Fibroblast of skin of back (primary cell): ENCODE data around the gene KIF26B.

Experiments
- DNase-seq: peaks from one replicate; pipeline ENCODE4 v3.0.0-alpha.2; 2013

KIF26B gene

DNA sequence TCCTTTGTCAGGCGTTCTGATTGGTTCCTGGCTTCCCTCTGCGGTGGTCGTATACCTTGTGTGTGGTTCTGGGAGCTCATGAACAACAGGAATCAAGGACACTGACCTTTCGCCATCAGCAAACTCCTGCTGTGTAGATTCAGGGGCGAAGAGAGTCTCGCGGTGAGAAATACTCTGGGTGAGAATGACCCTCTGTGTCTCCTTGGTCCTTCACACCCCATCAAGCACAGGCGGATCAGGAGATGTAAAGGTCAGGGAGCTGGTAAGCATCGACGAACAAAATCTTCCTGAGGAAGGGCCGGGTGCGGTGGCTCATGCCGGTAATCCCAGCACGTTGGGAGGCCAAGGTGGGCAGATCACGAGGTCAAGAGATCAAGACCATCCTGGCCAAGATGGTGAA is 207.2 kb downstream of the KIF26B start:
- no peak for DNase-seq

GRCh38 chr1:245363461-245364200 is 208.8 kb downstream of the KIF26B start:
- DNase-seq: peak; percentile 7

GRCh38 chr1:245365095-245366020 is 210.6 kb downstream of the KIF26B start:
- DNase-seq: no peak

DNA sequence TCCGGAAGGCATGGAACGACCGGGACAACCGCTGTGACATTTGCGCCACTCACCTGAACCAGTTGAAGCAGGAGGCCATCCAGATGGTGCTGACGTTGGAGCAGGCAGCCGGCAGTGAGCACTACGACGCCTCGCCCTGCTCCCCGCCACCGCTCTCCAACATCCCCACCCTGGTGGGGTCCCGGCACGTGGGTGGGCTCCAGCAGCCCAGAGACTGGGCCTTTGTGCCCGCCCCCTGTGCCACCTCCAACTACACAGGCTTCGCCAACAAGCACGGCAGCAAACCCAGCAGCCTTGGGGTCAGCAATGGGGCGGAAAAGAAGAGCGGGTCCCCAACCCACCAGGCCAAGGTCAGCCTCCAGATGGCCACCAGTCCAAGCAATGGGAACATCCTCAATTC is 212.1 kb downstream of the KIF26B start:
- DNase-seq: no peak

DNA sequence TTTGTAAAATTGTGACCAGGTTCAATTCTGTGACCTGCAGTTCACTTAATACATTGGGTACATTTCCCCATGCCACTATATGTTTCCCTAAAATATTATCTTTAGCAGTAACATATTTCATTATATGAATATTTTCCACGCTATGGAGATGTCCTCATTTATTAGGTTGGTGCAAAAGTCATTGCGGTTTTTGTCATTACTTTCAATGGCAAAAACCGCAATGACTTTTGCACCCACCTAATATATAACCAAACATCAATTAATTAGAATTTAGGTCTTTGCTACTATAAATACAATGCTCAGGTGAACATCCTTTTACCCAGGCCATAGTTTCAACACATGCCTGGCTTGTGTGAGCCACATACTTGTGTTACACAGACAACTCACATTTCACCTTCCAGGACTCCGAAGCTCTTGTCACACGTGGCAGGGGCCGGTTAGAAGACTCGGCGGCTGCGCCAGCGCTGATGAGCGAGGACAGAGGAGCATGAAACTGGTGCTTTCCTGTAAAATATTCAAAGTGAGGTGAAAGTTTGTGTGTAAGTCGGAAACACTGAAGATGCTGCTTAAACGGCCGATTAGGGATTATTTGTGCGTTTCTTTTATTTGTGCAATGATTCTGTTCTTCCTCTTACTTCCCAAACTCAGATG is 215.5 kb downstream of the KIF26B start:
- no peak for DNase-seq

DNA sequence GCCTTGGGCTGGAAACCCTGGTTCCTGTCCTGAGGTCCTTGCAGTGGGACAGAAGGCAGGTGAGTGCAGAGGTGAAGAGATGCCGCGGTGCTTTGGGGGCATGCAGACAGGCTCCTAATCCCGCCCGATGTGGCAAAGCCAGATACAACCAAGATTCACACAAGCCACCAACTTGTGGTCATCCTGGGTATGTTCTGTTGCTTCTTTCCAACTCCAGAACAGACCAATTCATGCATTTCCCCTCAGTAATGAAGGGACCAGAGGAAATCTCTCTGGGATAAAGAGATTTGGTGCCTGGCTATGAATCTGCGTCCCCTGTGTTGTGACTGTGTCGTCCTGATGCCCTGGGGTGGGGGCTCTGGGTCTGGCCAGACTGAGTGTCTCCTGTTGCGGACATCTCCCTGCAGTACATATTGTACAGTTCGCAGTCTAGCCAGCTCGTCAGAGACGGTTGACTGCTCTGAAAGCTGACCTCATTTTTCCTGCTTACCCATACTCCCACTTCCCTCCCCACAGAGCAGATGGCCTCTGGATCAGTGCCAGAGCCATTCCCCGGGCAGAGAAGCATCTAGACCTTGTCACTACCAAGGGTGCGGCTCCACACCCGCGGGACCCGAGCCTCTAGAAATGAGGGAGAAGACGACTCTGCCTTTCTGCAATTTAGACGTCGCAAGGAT is 216.3 kb downstream of the KIF26B start:
- DNase-seq: no peak

- no peak for DNase-seq
Observed at GRCh38 chr1:245373131-245373530, 218.3 kb downstream of the KIF26B start.

DNA sequence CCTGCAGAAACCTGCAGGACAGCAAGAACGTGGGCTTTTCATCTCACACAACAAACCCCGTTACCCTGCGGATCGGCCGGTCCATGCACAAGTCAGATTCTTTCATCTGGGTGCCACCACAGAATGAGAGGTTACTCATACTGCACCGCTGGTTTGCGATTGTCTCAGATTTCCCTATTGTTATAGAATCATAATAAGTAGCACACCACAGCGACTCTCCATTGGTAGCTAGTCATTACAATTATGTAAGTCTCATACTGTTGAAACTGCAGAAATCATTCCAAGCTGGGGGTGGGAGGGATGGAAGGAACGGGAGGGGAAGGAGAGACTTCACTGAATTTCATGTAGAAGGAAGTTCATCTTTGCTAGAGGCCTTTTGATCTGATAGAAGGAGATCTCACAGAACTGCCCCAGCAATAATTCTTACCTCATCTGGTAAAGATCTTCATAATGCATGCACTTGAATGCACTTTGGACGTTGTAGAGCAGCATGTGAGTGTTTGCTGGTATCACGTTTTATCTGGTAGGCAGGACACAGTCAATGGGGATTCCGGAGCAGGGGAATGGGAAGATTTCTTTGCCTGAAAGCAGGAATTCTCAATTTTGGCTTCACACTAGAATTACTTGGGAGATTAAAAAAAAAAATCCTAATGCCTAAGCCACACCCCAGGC is 221.1 kb downstream of the KIF26B start:
- peak; percentile 13 for DNase-seq

GRCh38 chr1:245377854-245378253 is 223.1 kb downstream of the KIF26B start:
- DNase-seq: no peak

- no peak for DNase-seq
Observed at GRCh38 chr1:245378311-245378722, 223.5 kb downstream of the KIF26B start.

DNA sequence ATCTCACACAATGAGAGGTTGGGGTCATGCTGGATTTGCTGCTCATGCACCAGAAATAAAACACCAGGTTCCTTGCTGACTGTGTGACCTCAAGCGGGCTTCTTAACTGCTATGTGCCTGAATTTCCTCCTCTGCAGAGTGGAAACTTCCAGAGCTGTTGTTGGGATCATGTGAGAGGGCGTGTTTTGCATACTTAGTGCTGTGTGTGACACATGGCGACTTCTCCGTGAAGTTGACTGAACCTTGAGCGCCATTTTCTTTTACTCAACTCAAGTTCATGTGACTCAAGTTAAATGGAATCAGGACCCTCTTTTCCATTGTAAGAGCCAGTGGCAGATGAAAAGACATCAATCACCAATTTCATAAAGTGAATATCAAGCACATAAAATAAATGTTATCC is 224.0 kb downstream of the KIF26B start:
- DNase-seq: no peak

DNA sequence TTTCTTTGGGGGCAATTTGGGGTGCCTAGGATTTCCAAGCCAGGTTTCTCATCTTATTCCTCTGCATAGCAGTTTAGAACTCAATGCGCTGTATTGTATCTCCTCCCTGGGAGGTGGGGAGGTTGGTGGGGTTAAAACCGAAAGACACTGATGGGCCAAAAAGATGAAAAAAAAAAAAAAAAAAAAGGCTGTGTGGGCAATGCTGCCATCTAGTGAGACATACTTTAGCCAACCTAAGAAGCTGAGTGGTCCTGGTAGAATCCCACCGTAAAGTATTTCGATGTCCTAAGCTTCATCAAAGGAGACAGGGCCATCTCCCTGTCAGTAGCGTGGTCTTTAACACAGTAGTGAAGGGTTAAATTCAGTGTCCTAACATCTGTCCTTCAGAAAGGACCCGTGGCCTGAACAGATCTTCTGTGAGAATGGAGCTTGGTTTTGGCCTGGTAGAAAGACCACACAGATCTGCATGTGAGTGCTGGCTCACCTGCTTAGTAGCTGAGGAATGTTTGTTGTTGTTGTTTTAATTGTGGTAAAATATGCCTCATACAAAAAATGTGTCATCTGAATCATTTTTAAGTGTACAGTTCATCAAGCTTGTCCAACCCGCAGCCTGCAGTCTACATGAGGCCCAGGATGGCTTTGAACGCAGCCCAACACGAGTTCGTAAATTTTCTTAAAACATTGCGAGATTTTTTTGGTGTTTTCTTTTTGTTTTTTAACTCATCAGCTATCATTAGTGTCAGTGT is 226.2 kb downstream of the KIF26B start:
- peak; percentile 12 for DNase-seq

DNA sequence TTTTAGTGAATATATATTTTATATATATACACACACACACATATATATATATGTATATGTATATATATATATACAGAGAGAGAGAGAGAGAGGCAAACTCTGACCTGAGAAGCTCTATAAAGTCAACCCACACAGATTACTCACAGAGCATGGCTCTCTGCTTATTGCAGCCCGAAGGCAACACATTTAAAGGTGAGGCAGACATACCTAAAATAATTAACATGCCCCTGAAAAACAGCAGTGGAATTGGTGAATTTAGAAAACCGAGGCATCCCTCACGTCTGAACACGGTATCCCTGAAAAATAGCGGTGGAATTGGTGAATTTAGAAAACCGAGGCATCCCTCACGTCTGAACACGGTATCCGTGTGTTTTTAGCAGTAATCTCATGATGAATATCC is 228.2 kb downstream of the KIF26B start:
- no peak for DNase-seq

- DNase-seq: no peak
Observed at GRCh38 chr1:245383396-245384330, 228.9 kb downstream of the KIF26B start.

DNA sequence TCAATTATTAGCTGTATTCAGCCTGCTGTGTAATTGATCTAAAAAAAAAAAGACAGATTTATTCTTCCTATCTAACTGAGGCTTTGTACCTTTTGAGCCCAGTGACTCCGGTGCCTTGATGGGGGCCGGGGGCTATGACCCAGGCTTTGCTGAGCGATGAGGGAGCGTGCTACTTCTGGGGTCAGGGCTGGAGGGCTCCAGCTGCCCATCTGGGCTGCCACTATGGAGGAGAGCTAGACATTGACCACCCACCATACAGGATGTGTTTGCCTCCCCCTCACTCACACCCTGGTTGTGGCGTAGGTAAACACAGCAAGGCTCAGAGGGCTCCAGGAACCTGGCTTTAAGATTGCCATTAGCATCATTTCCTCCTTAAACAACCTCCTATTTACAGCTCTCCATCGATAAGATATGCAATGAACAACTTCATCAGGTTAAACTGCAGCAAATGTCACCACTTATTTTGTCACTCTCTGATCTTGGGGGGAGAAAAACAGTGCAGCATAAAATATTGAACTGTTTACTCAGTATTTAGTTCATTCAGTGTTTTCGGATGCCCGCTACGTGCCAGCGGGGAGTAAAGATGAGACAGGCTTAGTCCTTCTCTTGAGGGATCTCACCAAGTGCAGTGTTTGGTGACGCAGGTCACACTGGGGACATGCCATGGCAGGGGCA is 231.6 kb downstream of the KIF26B start:
- DNase-seq: no peak

DNA sequence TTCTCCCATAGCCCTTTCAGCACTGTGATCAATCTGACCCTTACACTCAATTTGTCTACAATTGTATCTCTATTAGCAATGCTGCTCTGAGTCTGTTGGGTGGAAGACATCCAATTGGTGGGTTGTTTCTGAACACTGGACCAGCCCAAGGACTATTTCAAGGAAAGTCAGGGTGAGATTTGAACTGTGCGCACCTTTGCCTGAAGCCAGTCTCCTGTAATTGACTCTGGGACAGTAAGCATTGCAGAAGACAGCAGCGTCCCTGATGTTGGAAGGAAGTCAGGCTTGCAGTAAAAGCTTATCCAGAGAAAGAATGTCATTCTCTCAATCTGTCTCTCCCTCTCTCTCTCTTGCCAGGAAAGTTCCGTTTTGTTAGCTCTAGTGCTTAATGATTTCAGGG is 233.9 kb downstream of the KIF26B start:
- no peak for DNase-seq

GRCh38 chr1:245389873-245390272 is 235.1 kb downstream of the KIF26B start:
- DNase-seq: no peak

GRCh38 chr1:245390975-245391374 is 236.2 kb downstream of the KIF26B start:
- DNase-seq: no peak

DNA sequence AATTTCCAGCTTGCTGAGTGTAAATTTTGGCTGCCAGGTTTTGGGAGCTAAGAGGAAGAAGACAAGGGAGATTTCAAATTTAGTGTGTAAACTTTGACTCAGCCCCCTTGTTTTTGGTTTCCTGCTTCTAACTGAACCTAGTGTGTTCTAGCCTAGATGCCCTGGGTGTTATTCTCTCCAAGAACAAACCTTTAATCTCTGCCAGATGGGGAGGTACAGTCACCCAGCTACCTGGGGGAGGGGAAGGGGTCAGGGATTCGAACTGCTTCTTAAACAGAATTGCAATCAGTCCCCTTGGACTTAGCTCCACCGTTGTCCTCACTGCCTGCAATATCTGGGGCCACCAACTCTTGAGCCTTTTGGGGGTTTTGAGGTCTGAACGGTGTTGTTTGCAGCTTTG is 238.9 kb downstream of the KIF26B start:
- no peak for DNase-seq

DNA sequence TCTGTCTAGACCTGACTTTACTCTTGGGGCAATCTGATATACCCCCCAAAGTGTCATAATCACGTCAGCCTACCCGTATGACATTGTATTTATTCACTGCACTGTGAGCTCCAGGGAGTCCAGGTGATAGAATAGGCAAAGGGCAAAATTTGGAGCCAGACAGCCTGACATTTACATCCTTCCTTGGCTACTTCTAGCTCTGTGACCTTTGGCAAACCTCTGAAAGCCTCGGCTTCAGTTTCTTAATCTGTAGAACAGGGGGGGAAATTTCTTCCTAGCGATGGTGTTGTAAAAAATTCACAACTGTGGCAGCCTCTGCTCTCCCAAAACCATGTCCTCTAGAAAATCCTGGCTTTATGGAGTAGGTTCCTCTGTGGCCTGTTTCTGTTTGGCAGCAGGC is 240.9 kb downstream of the KIF26B start:
- no peak for DNase-seq
